Suprapubic skin (tissue), 4 donors: ENCODE measurements around the gene LINGO1. TPM values are rescaled to one million over a fixed set of nuclear protein-coding genes. Genes with fewer than 3 reads are reported as not detected.
A peak's percentile ranks its signal among the peaks of the same experiment; 100 is the strongest.

Experiments used
- DNase-seq, 2 donors: peaks; one replicate each; pipeline ENCODE4 v3.0.0-alpha.2; 2019; ENCODE audit warnings: low spot score in 2 of 2
- H3K27ac ChIP-seq: fragments of 200-600 bp; sonication (generic); one replicate; pipeline ENCODE4 v1.5.1; 2019
- H3K27me3 ChIP-seq: fragments of 200-600 bp; sonication (generic); one replicate; pipeline ENCODE4 v1.5.1; 2019
- H3K36me3 ChIP-seq: fragments of 200-600 bp; sonication (generic); one replicate; pipeline ENCODE4 v1.5.1; 2019
- H3K4me1 ChIP-seq: fragments of 200-600 bp; sonication (generic); one replicate; pipeline ENCODE4 v1.5.1; 2019
- H3K4me3 ChIP-seq: fragments of 200-600 bp; sonication (generic); one replicate; pipeline ENCODE4 v1.5.1; 2019; ENCODE audit warnings: mild to moderate bottlenecking
- H3K9me3 ChIP-seq: fragments of 200-600 bp; sonication (generic); one replicate; pipeline ENCODE4 v1.5.1; 2019
- EP300 ChIP-seq: sonication (generic); formaldehyde crosslinking; IDR thresholded peaks from one replicate; pipeline ENCODE4 v1.6.1; 2017; ENCODE audit warnings: antibody characterized with exemption
- POLR2A ChIP-seq, 2 donors: fragments of 450-650 bp; IDR thresholded peaks; one replicate each; pipeline ENCODE4 v1.6.1; 2017; ENCODE audit warnings: antibody characterized with exemption in 2 of 2, mild to moderate bottlenecking in 2 of 2, moderate library complexity in 2 of 2
- POLR2AphosphoS5 ChIP-seq, 3 donors: sonication (generic); formaldehyde crosslinking; IDR thresholded peaks; one replicate each; pipeline ENCODE4 v1.6.1; 2017; ENCODE audit warnings: antibody characterized with exemption in 3 of 3
- WGBS: methylation state at CpG from one replicate; pipeline ENCODE4 v1.1.5; 2018; 5-methylcytosine and 5-hydroxymethylcytosine counted together
- total RNA-seq, 4 donors: library from RNA; depleted of rRNA; stranded (reverse); fragments of >200 nt; gene quantifications; one replicate each; pipeline ENCODE4 v1.1.0, GENCODE V29; 2016
- TF ChIP-seq, protein P1 (sequence below), 2 donors: fragments of 200-600 bp in 1 of 2; fragments of 450-650 bp in 1 of 2; sonication (generic) in 1 of 2; IDR thresholded peaks; one replicate each; pipeline ENCODE4 v1.5.1; 2016 to 2019; ENCODE audit warnings: antibody characterized with exemption in 2 of 2, mild to moderate bottlenecking in 1 of 2, moderate library complexity in 1 of 2

The LINGO1 gene
- total RNA-seq, 4 donors from 2014 or later, result 2.7 to 12.5 (median 4.9) TPM

- WGBS, result 81% methylated on average over 5 of the region's 5 CpGs
Measured at GRCh38 chr15:77636209-77636608, 3.5 kb upstream of the LINGO1 start.

GRCh38 chr15:77634266-77634962 lies 1.7 kb upstream of the LINGO1 start:
- H3K4me3 ChIP-seq, result peak overlapping the region; percentile 11
- no peak overlapping the region for H3K27ac ChIP-seq
- peaks cover 24% of the 10 kb centered on the region for H3K4me1 ChIP-seq
- H3K36me3 ChIP-seq, result no peaks in the 10 kb centered on the region
- H3K27me3 ChIP-seq, result peaks cover 61% of the 10 kb centered on the region
- DNase-seq, result no peak
- 22% methylated on average over 3 of the region's 34 CpGs for WGBS
- TF ChIP-seq, protein P1, sequence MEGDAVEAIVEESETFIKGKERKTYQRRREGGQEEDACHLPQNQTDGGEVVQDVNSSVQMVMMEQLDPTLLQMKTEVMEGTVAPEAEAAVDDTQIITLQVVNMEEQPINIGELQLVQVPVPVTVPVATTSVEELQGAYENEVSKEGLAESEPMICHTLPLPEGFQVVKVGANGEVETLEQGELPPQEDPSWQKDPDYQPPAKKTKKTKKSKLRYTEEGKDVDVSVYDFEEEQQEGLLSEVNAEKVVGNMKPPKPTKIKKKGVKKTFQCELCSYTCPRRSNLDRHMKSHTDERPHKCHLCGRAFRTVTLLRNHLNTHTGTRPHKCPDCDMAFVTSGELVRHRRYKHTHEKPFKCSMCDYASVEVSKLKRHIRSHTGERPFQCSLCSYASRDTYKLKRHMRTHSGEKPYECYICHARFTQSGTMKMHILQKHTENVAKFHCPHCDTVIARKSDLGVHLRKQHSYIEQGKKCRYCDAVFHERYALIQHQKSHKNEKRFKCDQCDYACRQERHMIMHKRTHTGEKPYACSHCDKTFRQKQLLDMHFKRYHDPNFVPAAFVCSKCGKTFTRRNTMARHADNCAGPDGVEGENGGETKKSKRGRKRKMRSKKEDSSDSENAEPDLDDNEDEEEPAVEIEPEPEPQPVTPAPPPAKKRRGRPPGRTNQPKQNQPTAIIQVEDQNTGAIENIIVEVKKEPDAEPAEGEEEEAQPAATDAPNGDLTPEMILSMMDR (IDR thresholded peaks at IDR 0.05), result peak in 1 of 2 donors; percentile 43
- no peak for TF ChIP-seq POLR2AphosphoS5 (IDR thresholded peaks at IDR 0.05)
- H3K9me3 ChIP-seq, result no peaks in the 10 kb centered on the region

More at GRCh38 chr15:77636209-77636608, 3.5 kb upstream of the LINGO1 start:
- no peak overlapping the region for H3K4me3 ChIP-seq
- TF ChIP-seq POLR2A (IDR thresholded peaks at IDR 0.05), result no peak
- TF ChIP-seq, protein P1 (IDR thresholded peaks at IDR 0.05), result no peak
- no peak for TF ChIP-seq EP300
- no peak for TF ChIP-seq POLR2AphosphoS5 (IDR thresholded peaks at IDR 0.05)
- no peak overlapping the region for H3K27ac ChIP-seq
- peaks cover 56% of the 10 kb centered on the region for H3K27me3 ChIP-seq
- H3K36me3 ChIP-seq, result no peaks in the 10 kb centered on the region
- DNase-seq, result no peak
- H3K9me3 ChIP-seq, result no peaks in the 10 kb centered on the region
- H3K4me1 ChIP-seq, result peaks cover 24% of the 10 kb centered on the region

DNA sequence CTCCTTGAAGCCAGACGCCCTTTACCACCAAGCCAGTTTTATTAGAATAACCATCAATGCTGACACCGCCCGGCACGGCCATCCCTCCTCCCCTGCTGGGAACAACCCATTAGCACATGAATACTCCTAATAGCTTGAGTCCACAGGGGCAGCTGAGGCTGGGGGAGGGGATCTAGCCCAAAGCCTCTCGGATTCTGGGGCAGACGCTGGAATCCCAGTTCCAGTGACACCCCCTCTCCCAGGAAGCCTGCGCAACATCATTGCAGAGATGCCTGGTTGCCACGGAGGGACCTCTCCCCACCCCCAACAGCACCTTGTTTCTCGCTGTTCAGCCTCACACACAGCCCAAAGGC lies 1.2 kb upstream of the LINGO1 start:
- 14% methylated on average over 9 of the region's 9 CpGs for WGBS
- DNase-seq, result no peak
- Histone ChIP-seq H3K9me3 (no peaks in the 10 kb centered on the region), H3K4me1 (peaks cover 24% of the 10 kb centered on the region), H3K36me3 (no peaks in the 10 kb centered on the region), H3K4me3 (no peak overlapping the region), H3K27ac (no peak overlapping the region), H3K27me3 (peaks cover 61% of the 10 kb centered on the region)
- TF ChIP-seq POLR2AphosphoS5 (IDR thresholded peaks at IDR 0.05) (no peak), POLR2A (IDR thresholded peaks at IDR 0.05) (no peak), EP300 (no peak)
- TF ChIP-seq, protein P1 (IDR thresholded peaks at IDR 0.05), result no peak

DNA sequence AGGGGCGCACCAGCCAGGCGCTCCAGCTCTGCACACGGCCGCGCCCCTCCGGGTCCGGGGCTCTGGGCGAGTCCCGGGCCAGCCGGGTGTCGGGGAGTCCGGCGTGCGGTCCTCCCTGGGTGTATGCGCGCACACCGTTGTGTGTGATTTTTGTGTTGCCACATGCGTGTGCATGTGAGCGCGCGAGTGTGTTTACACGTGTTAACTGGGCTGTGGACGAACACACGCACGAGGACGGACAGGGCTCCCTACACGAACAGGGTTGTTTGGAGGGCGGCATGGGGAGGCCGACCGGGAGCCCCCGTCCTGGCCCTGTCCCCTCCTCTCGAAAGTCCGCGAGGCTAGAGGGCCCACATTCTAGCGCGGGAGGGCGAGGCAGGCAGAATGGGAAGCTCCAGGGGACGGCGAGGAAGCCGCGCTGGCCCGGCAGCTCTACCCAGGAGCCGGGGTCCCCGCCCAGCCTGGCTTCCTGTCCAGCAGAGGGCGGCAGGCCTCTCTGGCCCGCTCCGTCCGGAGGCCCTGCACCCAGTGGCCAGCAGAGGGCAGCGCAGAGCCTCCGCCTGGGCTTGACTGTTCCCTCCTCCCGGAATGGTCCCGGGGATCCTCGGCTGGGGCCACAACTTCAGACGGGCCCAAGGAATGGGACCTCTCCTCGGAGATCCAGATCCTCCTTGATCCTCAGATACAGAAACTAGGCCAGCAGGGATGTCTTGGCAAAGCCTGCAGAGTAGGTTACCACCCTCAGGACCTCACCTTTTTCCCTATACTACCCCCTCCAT lies 611 bp upstream of the LINGO1 start:
- TF ChIP-seq, protein P1 (IDR thresholded peaks at IDR 0.05), result peak; percentile 92 to 100
- TF ChIP-seq POLR2A (IDR thresholded peaks at IDR 0.05), result no peak
- 0% methylated on average over 8 of the region's 55 CpGs for WGBS
- H3K36me3 ChIP-seq, result no peaks in the 10 kb centered on the region
- peaks cover 61% of the 10 kb centered on the region for H3K27me3 ChIP-seq
- no peaks in the 10 kb centered on the region for H3K9me3 ChIP-seq
- H3K27ac ChIP-seq, result no peak overlapping the region
- H3K4me1 ChIP-seq, result peaks cover 24% of the 10 kb centered on the region
- DNase-seq, result peak; percentile 86 to 90
- H3K4me3 ChIP-seq, result peak overlapping the region; percentile 65

GRCh38 chr15:77631745-77632533 lies 773 bp downstream of the LINGO1 start:
- no peak for DNase-seq
- Histone ChIP-seq H3K36me3 (no peaks in the 10 kb centered on the region), H3K27me3 (peaks cover 61% of the 10 kb centered on the region), H3K27ac (no peak overlapping the region), H3K9me3 (no peaks in the 10 kb centered on the region), H3K4me1 (peaks cover 24% of the 10 kb centered on the region), H3K4me3 (peak overlapping the region; percentile 65)
- TF ChIP-seq POLR2AphosphoS5 (IDR thresholded peaks at IDR 0.05) (no peak), EP300 (no peak), POLR2A (IDR thresholded peaks at IDR 0.05) (no peak)
- TF ChIP-seq, protein P1 (IDR thresholded peaks at IDR 0.05), result no peak
- WGBS, result 5% methylated on average over 4 of the region's 47 CpGs
